IPS-18a (cell line): Measurements from ENCODE around the gene RNF5.
A peak's percentile ranks its signal among the peaks of the same experiment; 100 is the strongest.
"Not testable (repeated sequence)": the region's sequence is repeated elsewhere in the genome, so short reads cannot be mapped to it uniquely, and the experiment has no call there.

Experiments used
- H3K27ac ChIP-seq: one replicate; pipeline ENCODE4 v1.5.1; 2013; ENCODE audit warnings: low read length
- H3K27me3 ChIP-seq: one replicate; pipeline ENCODE4 v1.6.1; 2013; ENCODE audit warnings: mild to moderate bottlenecking, low read length; ENCODE audit not compliant: control insufficient read depth, insufficient read depth
- H3K36me3 ChIP-seq: one replicate; pipeline ENCODE4 v1.6.1; 2013; ENCODE audit warnings: low read depth, low read length; ENCODE audit not compliant: control insufficient read depth
- H3K4me1 ChIP-seq: one replicate; pipeline ENCODE4 v1.6.1; 2013; ENCODE audit warnings: low read depth, low read length; ENCODE audit not compliant: control insufficient read depth
- H3K4me3 ChIP-seq: one replicate; pipeline ENCODE4 v1.5.1; 2013; ENCODE audit warnings: low read length
- H3K9ac ChIP-seq: one replicate; pipeline ENCODE4 v1.6.1; 2013; ENCODE audit warnings: mild to moderate bottlenecking, low read length, moderate library complexity
- H3K9me3 ChIP-seq: one replicate; pipeline ENCODE4 v1.6.1; 2013; ENCODE audit warnings: low read depth, low read length; ENCODE audit not compliant: control insufficient read depth

The RNF5 gene

GRCh38 chr6:32181915-32182529 lies 3.8 kb downstream of the RNF5 start:
- Histone ChIP-seq H3K36me3 (peaks cover 22% of the 10 kb centered on the region), H3K4me3 (no peak overlapping the region), H3K27me3 (no peaks in the 10 kb centered on the region), H3K27ac (no peak overlapping the region), H3K9me3 (no peaks in the 10 kb centered on the region), H3K4me1 (peaks cover 3% of the 10 kb centered on the region), H3K9ac (no peak overlapping the region)

GRCh38 chr6:32182555-32182981 lies 4.4 kb downstream of the RNF5 start:
- peaks cover 27% of the 10 kb centered on the region for H3K36me3 ChIP-seq
- H3K27me3 ChIP-seq, result no peaks in the 10 kb centered on the region
- H3K4me1 ChIP-seq, result peaks cover 3% of the 10 kb centered on the region
- H3K9ac ChIP-seq, result no peak overlapping the region
- H3K9me3 ChIP-seq, result no peaks in the 10 kb centered on the region
- H3K4me3 ChIP-seq, result no peak overlapping the region
- no peak overlapping the region for H3K27ac ChIP-seq

GRCh38 chr6:32183030-32183429 lies 4.8 kb downstream of the RNF5 start:
- peaks cover 3% of the 10 kb centered on the region for H3K4me1 ChIP-seq
- no peaks in the 10 kb centered on the region for H3K27me3 ChIP-seq
- H3K4me3 ChIP-seq, result no peak overlapping the region
- no peak overlapping the region for H3K9ac ChIP-seq
- H3K9me3 ChIP-seq, result no peaks in the 10 kb centered on the region
- no peak overlapping the region for H3K27ac ChIP-seq
- H3K36me3 ChIP-seq, result peaks cover 32% of the 10 kb centered on the region

GRCh38 chr6:32183483-32184083 lies 5.4 kb downstream of the RNF5 start:
- no peak overlapping the region for H3K27ac ChIP-seq
- H3K9ac ChIP-seq, result no peak overlapping the region
- H3K36me3 ChIP-seq, result peaks cover 32% of the 10 kb centered on the region
- H3K27me3 ChIP-seq, result no peaks in the 10 kb centered on the region
- no peak overlapping the region for H3K4me3 ChIP-seq
- no peaks in the 10 kb centered on the region for H3K9me3 ChIP-seq
- peaks cover 5% of the 10 kb centered on the region for H3K4me1 ChIP-seq

GRCh38 chr6:32184084-32184640 lies 6.0 kb downstream of the RNF5 start, which contains the start of gene AGER:
Gene AGER, minus strand, starts transcription at chr6:32184253. Its CDS starts 31 bp downstream, at chr6:32184222.
- Histone ChIP-seq H3K4me1 (peaks cover 8% of the 10 kb centered on the region), H3K27ac (no peak within 1 kb of the TSS), H3K36me3 (peaks cover 32% of the 10 kb centered on the region), H3K9ac (no peak within 1 kb of the TSS), H3K9me3 (no peaks in the 10 kb centered on the region), H3K27me3 (no peaks in the 10 kb centered on the region), H3K4me3 (no peak within 1 kb of the TSS)

- H3K9ac ChIP-seq, H3K27ac ChIP-seq, H3K9me3 ChIP-seq, H3K27me3 ChIP-seq, H3K4me3 ChIP-seq, H3K4me1 ChIP-seq: not testable (repeated sequence)
- H3K36me3 ChIP-seq, result peaks cover 26% of the 10 kb centered on the region
Observed at GRCh38 chr6:32185681-32186131, 7.5 kb downstream of the RNF5 start.

- H3K27ac ChIP-seq, H3K9me3 ChIP-seq, H3K9ac ChIP-seq, H3K4me3 ChIP-seq, H3K27me3 ChIP-seq: not testable (repeated sequence)
- Histone ChIP-seq H3K36me3 (peaks cover 21% of the 10 kb centered on the region), H3K4me1 (peaks cover 12% of the 10 kb centered on the region)
Observed at GRCh38 chr6:32186151-32186840, 8.1 kb downstream of the RNF5 start.

- Histone ChIP-seq H3K27ac (no peak overlapping the region), H3K4me3 (no peak overlapping the region), H3K4me1 (peaks cover 14% of the 10 kb centered on the region), H3K27me3 (no peaks in the 10 kb centered on the region), H3K9me3 (no peaks in the 10 kb centered on the region), H3K36me3 (peaks cover 19% of the 10 kb centered on the region), H3K9ac (no peak overlapping the region)
Observed at GRCh38 chr6:32187009-32187709, 9.0 kb downstream of the RNF5 start.

GRCh38 chr6:32187725-32188380 lies 9.6 kb downstream of the RNF5 start:
- H3K9me3 ChIP-seq, H3K9ac ChIP-seq, H3K27me3 ChIP-seq, H3K27ac ChIP-seq: not testable (repeated sequence)
- H3K36me3 ChIP-seq, result peaks cover 19% of the 10 kb centered on the region
- H3K4me3 ChIP-seq, result peak overlapping the region; percentile 77
- H3K4me1 ChIP-seq, result peaks cover 20% of the 10 kb centered on the region

- Histone ChIP-seq H3K4me3 (peak overlapping the region; percentile 77), H3K9ac (peak overlapping the region; percentile 78), H3K27ac (no peak overlapping the region), H3K27me3 (no peaks in the 10 kb centered on the region), H3K9me3 (no peaks in the 10 kb centered on the region), H3K4me1 (peaks cover 22% of the 10 kb centered on the region), H3K36me3 (peaks cover 19% of the 10 kb centered on the region)
Observed at GRCh38 chr6:32188381-32189068, 10.3 kb downstream of the RNF5 start.
